Measurements from ENCODE around the gene LCA5.

DNA sequence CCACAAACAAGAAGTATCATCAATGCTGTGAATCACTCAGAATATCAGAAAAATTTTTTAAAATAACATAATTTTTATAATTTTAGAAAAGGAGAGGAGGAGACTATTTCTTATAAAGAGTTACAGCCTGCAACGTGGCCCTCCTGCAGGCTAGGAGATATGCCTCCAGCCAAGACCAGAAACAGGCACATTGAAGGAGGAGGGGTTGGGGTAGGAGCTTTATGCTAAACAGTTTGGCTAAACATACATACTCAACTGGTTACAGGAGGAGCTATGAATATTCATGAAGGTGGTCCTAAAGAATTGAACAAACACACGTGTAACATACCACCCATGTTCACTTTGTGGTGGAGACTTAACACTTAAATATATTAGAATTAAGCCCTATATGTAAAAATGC is 14.2 kb upstream of the LCA5 start:
- TF ChIP-seq, protein P1, sequence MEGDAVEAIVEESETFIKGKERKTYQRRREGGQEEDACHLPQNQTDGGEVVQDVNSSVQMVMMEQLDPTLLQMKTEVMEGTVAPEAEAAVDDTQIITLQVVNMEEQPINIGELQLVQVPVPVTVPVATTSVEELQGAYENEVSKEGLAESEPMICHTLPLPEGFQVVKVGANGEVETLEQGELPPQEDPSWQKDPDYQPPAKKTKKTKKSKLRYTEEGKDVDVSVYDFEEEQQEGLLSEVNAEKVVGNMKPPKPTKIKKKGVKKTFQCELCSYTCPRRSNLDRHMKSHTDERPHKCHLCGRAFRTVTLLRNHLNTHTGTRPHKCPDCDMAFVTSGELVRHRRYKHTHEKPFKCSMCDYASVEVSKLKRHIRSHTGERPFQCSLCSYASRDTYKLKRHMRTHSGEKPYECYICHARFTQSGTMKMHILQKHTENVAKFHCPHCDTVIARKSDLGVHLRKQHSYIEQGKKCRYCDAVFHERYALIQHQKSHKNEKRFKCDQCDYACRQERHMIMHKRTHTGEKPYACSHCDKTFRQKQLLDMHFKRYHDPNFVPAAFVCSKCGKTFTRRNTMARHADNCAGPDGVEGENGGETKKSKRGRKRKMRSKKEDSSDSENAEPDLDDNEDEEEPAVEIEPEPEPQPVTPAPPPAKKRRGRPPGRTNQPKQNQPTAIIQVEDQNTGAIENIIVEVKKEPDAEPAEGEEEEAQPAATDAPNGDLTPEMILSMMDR (IDR thresholded peaks at IDR 0.05; ENCODE audit: borderline replicate concordance, extremely low read depth, low read length, poor library complexity, severe bottlenecking) = no peak
- no peak for TF ChIP-seq EZH2 (IDR thresholded peaks at IDR 0.05; ENCODE audit: borderline replicate concordance, low read depth, low read length, severe bottlenecking)
